Activated CD8-positive, alpha-beta T cell treated with anti-CD3 and anti-CD28 coated beads, Interleukin-2, amount 10 ng/mL, durations not matched to agents 7 days and 5 days (primary cell): Measurements from ENCODE around the gene MARCHF4. TPM values are rescaled to one million over a fixed set of nuclear protein-coding genes. Genes with fewer than 3 reads are reported as not detected.
A peak's percentile ranks its signal among the peaks of the same experiment; 100 is the strongest.

Experiments used
- ATAC-seq: fragments of 150-1000 bp; cut with Tn5 transposase; one replicate; pipeline ENCODE4 v1.10.0; 2021; ENCODE audit warnings: moderate library complexity
- CTCF ChIA-PET: fragments of 350-600 bp; sonication (Branson Sonifier 250); formaldehyde crosslinking; loops from one replicate; lab custom pipeline; 2021; ENCODE audit warnings: antibody characterized with exemption; lab: Charles Lee
- POLR2A ChIA-PET: fragments of 350-600 bp; sonication (Branson Sonifier 250); formaldehyde crosslinking; loops from one replicate; lab custom pipeline; 2021; ENCODE audit warnings: antibody characterized with exemption; lab: Charles Lee
- DNase-seq: peaks from one replicate; pipeline ENCODE4 v3.0.0-alpha.2; 2020
- H3K27ac Mint-ChIP-seq: one replicate; pipeline ENCODE4 v1.8.0; 2021; ENCODE audit warnings: mild to moderate bottlenecking, mixed read lengths
- H3K27me3 Mint-ChIP-seq: one replicate; pipeline ENCODE4 v1.8.0; 2021; ENCODE audit warnings: low read depth, mixed read lengths
- H3K36me3 Mint-ChIP-seq: one replicate; pipeline ENCODE4 v1.8.0; 2021; ENCODE audit warnings: low read depth, mixed read lengths
- H3K4me1 Mint-ChIP-seq: one replicate; pipeline ENCODE4 v1.8.0; 2021; ENCODE audit warnings: low read depth, mixed read lengths
- H3K4me3 Mint-ChIP-seq: one replicate; pipeline ENCODE4 v1.8.0; 2021; ENCODE audit warnings: mild to moderate bottlenecking, mixed read lengths
- H3K9me3 Mint-ChIP-seq: one replicate; pipeline ENCODE4 v1.8.0; 2022; ENCODE audit warnings: mixed read lengths; ENCODE audit not compliant: insufficient read depth
- total RNA-seq, 2 experiments: library from RNA; stranded (reverse); gene quantifications; one replicate each; pipeline ENCODE4 v1.2.3, GENCODE V29; 2021

Gene MARCHF4, protein sequence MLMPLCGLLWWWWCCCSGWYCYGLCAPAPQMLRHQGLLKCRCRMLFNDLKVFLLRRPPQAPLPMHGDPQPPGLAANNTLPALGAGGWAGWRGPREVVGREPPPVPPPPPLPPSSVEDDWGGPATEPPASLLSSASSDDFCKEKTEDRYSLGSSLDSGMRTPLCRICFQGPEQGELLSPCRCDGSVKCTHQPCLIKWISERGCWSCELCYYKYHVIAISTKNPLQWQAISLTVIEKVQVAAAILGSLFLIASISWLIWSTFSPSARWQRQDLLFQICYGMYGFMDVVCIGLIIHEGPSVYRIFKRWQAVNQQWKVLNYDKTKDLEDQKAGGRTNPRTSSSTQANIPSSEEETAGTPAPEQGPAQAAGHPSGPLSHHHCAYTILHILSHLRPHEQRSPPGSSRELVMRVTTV
- not detected for total RNA-seq

DNA sequence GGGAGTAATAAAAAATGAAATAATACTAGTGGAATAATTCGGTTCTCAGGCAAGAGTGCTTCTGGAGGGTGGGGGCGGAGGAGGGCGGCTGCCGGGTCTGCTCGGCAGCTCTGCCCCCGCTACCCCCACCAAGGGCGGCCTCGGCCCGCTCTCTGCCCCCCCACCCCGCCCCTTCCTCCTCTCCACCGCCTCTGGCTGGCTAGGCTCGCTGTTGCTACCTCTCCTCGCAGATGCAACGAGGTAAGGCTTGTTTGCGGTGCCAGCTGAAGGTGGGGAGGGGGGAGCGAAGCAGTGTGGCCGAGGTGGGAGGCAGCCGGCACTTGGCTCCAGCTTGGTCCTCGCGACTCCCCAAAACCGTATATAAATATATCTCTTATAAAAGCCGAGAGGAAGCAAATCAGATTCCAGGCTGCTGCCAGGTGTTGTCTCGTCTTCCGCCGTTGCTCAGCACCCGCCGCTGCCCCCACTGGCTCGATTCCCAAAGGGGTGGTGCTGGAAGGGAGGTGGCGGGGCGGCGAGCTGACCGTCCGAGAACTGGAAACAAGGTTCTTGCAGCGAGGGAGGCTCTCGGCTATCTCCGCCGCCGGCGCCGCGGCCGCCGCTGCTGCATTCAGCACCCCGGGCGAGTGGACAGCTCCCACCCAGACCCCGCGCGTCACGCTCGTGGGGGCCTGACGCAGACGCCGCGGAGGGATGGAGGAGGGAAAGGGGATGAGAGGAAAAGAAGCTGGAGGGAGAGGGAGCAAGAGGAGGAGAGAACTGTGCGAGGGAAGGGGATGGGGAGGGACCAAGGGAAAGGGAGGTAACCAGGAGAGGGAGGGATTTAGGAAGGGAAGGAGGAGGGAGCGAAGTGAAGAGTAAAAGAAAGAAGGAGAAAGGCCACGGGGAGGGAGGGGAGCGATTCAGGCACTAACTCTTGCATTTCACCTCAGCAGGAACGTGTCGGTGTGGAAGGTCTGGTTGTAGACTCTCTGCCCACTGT lies at the start of gene MARCHF4:
Gene MARCHF4, minus strand, starts transcription at position 763 of the 982 bp plus-strand sequence. CDS start 2,223 bp downstream, outside the sequence.
- ATAC-seq (peak; percentile 93), DNase-seq (peak; percentile 74)
- H3K27me3 Mint-ChIP-seq = peaks cover 55% of the 10 kb centered on the region
- H3K4me3 Mint-ChIP-seq = no peak within 1 kb of the TSS
- ChIA-PET POLR2A (no interaction called here), CTCF (no interaction called here)
- H3K27ac Mint-ChIP-seq = no peak within 1 kb of the TSS
- H3K36me3 Mint-ChIP-seq = no peaks in the 10 kb centered on the region
- H3K9me3 Mint-ChIP-seq = no peaks in the 10 kb centered on the region
- peaks cover 14% of the 10 kb centered on the region for H3K4me1 Mint-ChIP-seq

DNA sequence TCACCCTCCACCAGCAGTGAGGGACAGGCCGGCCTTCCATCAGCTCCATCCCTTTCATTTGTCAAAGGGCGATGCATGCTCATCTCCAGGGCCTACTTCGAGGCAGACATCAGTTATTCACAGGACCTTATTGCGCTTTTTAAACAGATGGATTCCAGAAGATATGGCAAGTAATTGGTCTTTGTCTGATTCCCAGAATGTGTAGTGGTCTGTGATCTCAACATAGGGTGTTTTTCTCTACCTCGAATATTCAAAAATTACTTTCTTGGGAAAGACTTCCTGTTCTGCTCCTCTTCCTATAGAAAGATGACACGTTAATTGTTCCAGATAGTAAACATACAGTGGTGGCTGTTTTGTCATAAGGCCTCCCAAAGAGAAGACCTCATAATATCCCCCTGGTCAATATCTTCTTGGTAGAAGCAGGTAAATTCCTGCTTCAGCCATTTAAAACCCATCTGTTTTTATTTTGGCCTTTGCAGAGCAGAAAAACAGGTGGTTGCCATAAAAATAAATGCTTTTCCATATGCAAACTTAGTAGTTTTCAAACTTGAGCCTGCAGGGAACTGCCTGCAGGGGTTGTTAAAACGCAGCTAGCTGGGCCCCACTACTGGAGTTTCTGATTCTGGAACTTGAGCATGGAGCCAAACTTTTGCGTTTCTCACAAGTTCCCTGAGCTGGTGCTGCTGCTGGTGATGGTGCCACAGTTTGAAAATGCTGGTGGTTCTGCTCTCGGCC lies 48.3 kb upstream of the MARCHF4 start:
- CTCF ChIA-PET = no interaction called here
- DNase-seq = no peak
- Mint-ChIP-seq H3K36me3 (peaks cover 68% of the 10 kb centered on the region), H3K4me3 (no peak overlapping the region), H3K4me1 (peaks cover 15% of the 10 kb centered on the region), H3K27ac (no peak overlapping the region), H3K27me3 (no peaks in the 10 kb centered on the region), H3K9me3 (no peaks in the 10 kb centered on the region)
- POLR2A ChIA-PET = no interaction called here
- no peak for ATAC-seq

DNA sequence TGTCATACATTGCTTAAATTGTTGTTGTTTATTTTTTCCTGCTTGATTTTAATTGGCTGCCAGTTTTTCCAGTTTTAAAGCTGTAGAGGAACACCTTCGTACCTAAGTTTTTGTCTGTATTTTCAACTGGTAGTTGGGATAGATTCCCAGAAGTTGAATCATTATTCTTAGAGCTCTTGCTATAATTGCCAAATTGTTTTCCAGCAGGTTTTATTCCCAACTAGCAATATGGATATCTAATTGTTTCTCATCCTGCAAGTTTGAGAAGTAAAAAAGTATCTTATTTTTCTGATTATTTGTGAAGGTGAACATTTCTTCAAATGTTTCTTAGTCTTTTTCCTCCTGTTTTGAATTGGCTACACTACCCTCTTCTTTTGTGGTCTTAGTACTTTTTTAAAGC lies 46.7 kb upstream of the MARCHF4 start:
- DNase-seq = no peak
- no peak for ATAC-seq
- ChIA-PET POLR2A (no interaction called here), CTCF (no interaction called here)
- Mint-ChIP-seq H3K4me1 (peaks cover 16% of the 10 kb centered on the region), H3K27ac (no peak overlapping the region), H3K36me3 (peaks cover 66% of the 10 kb centered on the region), H3K4me3 (no peak overlapping the region), H3K27me3 (no peaks in the 10 kb centered on the region), H3K9me3 (no peaks in the 10 kb centered on the region)

DNA sequence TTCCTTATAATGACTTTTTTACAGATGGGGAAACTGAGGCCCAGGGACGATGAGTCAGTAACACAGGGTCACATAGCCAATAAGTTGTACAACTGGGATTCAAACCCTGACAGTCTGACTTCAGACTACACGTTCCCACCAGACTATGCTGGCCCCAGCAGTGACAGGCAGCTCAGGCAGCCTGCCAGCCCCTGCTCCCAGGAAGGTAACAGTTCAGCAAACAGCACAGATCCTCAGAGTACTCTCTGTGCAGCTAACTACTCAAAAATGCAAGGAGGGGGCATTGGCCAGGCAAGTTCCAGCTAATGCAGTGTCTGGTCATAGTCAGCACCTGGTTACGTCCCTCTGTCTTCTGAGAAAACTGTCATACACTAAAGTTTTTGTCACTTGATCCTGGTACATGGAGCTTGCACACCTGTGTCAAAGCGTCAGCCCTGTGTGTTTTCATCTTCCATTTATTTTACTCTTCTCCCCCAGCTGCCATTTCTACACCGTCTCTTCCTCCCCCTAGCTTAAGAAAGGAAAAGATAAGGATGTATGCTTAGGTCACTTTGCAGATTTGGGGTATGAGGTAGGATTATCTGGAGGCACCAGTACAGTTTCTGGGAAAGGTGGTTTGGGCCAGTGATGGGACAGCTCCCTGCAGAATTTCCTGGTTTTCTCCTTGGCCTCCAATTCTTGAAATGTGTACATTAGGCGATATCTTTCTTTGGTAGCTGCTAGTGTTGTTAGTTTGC lies 44.5 kb upstream of the MARCHF4 start:
- Mint-ChIP-seq H3K4me3 (no peak overlapping the region), H3K27ac (no peak overlapping the region), H3K36me3 (peaks cover 49% of the 10 kb centered on the region), H3K4me1 (peaks cover 26% of the 10 kb centered on the region), H3K27me3 (no peaks in the 10 kb centered on the region), H3K9me3 (no peaks in the 10 kb centered on the region)
- ChIA-PET POLR2A (no interaction called here), CTCF (interaction anchor here (0.7 to 3.7 kb wide), 5 partner anchors 12 to 308 kb away, joined by 3 to 20 read pairs (median 3); partner anchors contain the start of gene XRCC5)
- DNase-seq (no peak), ATAC-seq (no peak)

DNA sequence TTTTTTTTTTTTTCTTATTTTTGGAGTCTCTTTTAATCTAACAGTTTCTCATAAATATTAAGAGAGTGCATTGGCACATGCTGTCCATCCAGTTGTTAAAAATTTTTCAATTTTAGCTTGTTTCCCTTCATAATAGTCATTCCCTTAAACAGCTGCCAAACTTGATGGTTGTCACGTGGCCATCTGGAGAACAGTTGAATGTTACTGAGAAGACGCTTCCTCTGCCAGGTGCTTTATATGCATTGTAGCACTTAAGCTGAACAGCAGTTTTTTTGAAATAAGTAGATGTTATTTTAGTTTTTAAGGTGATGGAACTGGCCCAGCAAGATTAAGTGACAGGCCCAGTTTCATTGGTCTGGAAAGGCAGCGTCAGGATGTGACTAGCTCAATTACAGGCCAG lies 43.3 kb upstream of the MARCHF4 start:
- no peak for ATAC-seq
- no peak for DNase-seq
- H3K36me3 Mint-ChIP-seq = peaks cover 45% of the 10 kb centered on the region
- no peak overlapping the region for H3K27ac Mint-ChIP-seq
- H3K27me3 Mint-ChIP-seq = no peaks in the 10 kb centered on the region
- no peak overlapping the region for H3K4me3 Mint-ChIP-seq
- no peaks in the 10 kb centered on the region for H3K9me3 Mint-ChIP-seq
- peaks cover 33% of the 10 kb centered on the region for H3K4me1 Mint-ChIP-seq
- ChIA-PET POLR2A (interaction anchor here (1.6 kb wide), 1 partner anchor 82 kb away, joined by 4 read pairs; no protein-coding TSS in a partner anchor), CTCF (interaction anchor here (1.3 to 3.7 kb wide), 3 partner anchors 10 to 306 kb away, joined by 3 to 20 read pairs (median 4); partner anchors contain the start of gene XRCC5)

DNA sequence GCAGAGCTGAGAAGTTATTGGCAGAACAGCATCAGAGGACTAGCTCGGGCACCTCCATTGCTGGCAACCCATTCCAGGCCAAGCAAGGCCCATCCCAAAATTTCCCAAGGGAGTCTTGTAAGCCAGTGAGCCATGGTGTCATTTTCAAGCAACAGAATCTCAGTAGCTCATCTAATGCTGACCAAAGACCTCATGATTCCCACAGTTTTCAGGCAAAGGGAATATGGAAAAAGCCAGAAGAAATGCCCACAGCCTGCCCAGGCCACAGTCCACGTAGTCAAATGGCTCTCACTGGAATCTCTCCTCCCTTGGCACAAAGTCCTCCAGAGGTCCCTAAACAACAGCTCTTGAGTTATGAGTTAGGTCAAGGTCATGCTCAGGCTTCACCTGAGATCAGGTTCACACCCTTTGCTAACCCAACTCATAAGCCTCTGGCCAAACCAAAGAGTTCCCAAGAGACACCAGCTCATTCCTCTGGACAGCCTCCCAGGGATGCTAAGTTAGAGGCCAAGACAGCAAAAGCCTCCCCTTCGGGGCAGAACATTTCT lies 42.6 kb upstream of the MARCHF4 start:
- H3K36me3 Mint-ChIP-seq = peaks cover 38% of the 10 kb centered on the region

DNA sequence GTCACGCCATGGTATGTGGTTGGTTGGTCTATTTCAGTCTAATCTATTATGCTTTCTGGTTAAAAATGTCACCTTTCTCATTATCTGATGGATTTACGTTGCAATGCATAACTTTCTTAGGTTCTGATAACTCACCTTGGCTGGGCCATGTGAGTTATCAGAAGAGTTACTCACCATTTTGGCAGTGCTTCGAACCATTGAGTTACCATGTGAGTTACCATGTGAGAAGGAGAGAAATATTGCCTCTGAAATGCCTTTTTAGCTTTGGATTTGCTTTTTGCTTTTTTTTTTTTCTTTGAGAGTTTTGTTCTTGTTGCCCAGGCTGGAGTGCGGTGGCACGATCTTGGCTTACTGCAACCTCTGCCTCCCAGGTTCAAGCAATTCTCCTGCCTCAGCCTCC lies 41.6 kb upstream of the MARCHF4 start:
- ChIA-PET POLR2A (no interaction called here), CTCF (interaction anchor here (3.7 kb wide), 1 partner anchor 9 kb away, joined by 20 read pairs; no protein-coding TSS in a partner anchor)
- Mint-ChIP-seq H3K9me3 (no peaks in the 10 kb centered on the region), H3K4me1 (peaks cover 36% of the 10 kb centered on the region), H3K36me3 (peaks cover 35% of the 10 kb centered on the region), H3K4me3 (peak overlapping the region; percentile 87), H3K27me3 (no peaks in the 10 kb centered on the region), H3K27ac (no peak overlapping the region)
- ATAC-seq = no peak
- no peak for DNase-seq

More for the DNA sequence above, 42.6 kb upstream of the MARCHF4 start:
- H3K27ac Mint-ChIP-seq = no peak overlapping the region
- H3K9me3 Mint-ChIP-seq = no peaks in the 10 kb centered on the region
- DNase-seq (no peak), ATAC-seq (no peak)
- POLR2A ChIA-PET = interaction anchor here (1.6 kb wide), 1 partner anchor 83 kb away, joined by 4 read pairs; no protein-coding TSS in a partner anchor
- peaks cover 36% of the 10 kb centered on the region for H3K4me1 Mint-ChIP-seq
- H3K27me3 Mint-ChIP-seq = no peaks in the 10 kb centered on the region
- CTCF ChIA-PET = interaction anchor here (3.7 kb wide), 1 partner anchor 10 kb away, joined by 20 read pairs; no protein-coding TSS in a partner anchor
- no peak overlapping the region for H3K4me3 Mint-ChIP-seq

DNA sequence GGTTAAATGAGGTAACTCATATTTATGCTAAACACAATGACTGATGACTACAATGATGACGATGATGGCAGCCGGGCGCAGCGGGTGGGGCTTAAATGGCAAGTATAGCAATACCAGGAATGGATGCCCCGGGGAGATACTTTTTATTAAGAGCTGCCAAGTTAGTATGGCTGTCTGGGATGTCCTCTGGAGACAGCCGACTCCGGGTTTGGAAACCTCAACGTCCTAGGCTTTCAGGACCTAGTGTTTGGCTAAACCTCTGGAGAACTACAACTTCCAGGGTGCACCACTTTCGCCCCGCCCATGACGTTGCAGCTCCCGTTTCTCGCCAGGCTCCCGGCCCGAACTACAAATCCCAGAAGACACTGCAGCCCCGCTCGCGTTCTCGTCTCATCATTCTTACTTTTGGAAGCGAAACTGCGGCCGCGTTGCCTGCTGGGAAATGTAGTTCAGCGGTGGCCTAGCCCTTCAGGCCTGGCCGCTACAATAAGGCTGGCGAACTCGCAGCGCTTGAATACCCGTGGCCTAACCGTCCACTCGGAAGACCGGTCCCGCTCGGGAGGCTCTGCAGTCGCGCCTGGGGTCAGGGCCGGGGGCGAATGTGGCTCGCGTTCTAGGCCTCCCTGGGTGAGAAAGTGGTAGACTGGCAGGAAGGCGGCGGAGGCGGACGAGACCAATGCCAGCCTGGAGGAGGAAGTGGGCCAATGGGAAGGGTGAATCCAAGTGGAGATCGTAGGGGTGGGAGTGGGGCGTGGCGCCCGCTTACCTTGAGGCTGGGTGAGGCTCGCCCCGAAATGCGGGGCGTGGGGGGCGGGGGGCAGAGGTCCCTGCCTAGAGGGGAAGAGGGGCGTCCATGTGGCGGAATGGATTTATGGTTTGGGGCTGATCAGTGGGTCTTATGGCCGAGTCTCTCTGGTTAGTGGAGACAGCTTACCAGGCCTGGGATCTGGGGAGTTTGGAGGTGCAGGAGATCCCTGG lies 40.0 kb upstream of the MARCHF4 start, which contains the start of gene SMARCAL1:
Gene SMARCAL1, plus strand, starts transcription at position 463 of the 978 bp plus-strand sequence. CDS start 2,221 bp downstream, outside the sequence.
- CTCF ChIA-PET = interaction anchor here (0.8 to 1.6 kb wide), 4 partner anchors 8 to 105 kb away, joined by 3 to 6 read pairs (median 4); partner anchors contain the start of gene RPL37A
- peaks cover 25% of the 10 kb centered on the region for H3K4me1 Mint-ChIP-seq
- H3K36me3 Mint-ChIP-seq = peaks cover 25% of the 10 kb centered on the region
- H3K27ac Mint-ChIP-seq = peak within 1 kb of the TSS; percentile 95
- ATAC-seq = peak; percentile 94
- POLR2A ChIA-PET = interaction anchor here (0.6 kb wide), 1 partner anchor 84 kb away, joined by 3 read pairs; no protein-coding TSS in a partner anchor
- peak; percentile 100 for DNase-seq
- H3K4me3 Mint-ChIP-seq = peak within 1 kb of the TSS; percentile 87
- peaks cover 10% of the 10 kb centered on the region for H3K27me3 Mint-ChIP-seq
- no peaks in the 10 kb centered on the region for H3K9me3 Mint-ChIP-seq

DNA sequence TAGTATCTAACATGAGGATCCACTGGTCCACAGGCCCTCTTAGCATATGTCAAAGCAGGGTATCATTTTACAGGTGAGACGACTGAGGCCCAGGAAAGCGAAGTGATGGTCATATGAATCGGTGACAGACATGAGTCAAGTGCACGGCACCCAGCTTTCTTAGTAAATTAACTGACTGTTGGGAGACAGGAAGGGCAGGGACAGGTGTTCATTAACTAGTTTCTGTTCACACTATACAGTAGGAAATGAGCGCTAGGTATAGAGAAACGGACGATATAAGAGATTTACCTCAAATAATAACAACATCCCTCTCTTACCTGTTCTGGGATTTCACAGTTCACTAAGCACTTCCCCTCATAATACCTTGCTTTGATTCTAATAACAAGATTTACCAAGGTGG lies 38.3 kb upstream of the MARCHF4 start:
- Mint-ChIP-seq H3K4me1 (peaks cover 25% of the 10 kb centered on the region), H3K36me3 (peaks cover 16% of the 10 kb centered on the region), H3K27me3 (peaks cover 21% of the 10 kb centered on the region), H3K27ac (no peak overlapping the region), H3K9me3 (no peaks in the 10 kb centered on the region), H3K4me3 (no peak overlapping the region)
- no peak for ATAC-seq
- POLR2A ChIA-PET = no interaction called here
- CTCF ChIA-PET = interaction anchor here (0.6 to 1.2 kb wide), 3 partner anchors 9 to 301 kb away, joined by 3 to 4 read pairs (median 4); no protein-coding TSS in a partner anchor
- no peak for DNase-seq
